ENCODE results near the gene GPC3. TPM values are rescaled to one million over a fixed set of nuclear protein-coding genes. Genes with fewer than 3 reads are reported as not detected.

Gene GPC3
- total RNA-seq, 2 donors from 2014 or later = 16.9 to 22.7 TPM

DNA sequence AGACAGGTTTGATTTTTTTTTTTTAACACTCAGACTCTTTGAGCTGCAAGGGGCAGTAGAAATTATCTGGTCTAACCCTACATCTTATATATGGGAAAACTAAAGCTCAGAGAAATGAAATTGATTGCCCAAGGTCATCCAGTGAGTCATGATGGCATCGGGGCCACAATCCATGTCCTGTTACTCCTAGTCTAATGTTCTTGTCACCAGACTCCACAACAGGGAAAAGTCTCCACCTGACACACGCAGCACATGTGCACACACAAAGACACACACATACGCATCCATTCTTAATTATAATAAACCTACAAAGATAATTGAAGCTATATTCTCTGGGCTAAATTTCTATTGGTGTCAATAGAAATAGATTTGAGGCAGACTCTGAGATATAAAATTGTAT lies 48.4 kb downstream of the GPC3 start:
- no peak for TF ChIP-seq POLR2A (IDR thresholded peaks at IDR 0.05)
- TF ChIP-seq, protein P1, sequence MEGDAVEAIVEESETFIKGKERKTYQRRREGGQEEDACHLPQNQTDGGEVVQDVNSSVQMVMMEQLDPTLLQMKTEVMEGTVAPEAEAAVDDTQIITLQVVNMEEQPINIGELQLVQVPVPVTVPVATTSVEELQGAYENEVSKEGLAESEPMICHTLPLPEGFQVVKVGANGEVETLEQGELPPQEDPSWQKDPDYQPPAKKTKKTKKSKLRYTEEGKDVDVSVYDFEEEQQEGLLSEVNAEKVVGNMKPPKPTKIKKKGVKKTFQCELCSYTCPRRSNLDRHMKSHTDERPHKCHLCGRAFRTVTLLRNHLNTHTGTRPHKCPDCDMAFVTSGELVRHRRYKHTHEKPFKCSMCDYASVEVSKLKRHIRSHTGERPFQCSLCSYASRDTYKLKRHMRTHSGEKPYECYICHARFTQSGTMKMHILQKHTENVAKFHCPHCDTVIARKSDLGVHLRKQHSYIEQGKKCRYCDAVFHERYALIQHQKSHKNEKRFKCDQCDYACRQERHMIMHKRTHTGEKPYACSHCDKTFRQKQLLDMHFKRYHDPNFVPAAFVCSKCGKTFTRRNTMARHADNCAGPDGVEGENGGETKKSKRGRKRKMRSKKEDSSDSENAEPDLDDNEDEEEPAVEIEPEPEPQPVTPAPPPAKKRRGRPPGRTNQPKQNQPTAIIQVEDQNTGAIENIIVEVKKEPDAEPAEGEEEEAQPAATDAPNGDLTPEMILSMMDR (IDR thresholded peaks at IDR 0.05) = no peak
- Histone ChIP-seq H3K9me3 (no peaks in the 10 kb centered on the region), H3K4me1 (no peaks in the 10 kb centered on the region), H3K4me3 (no peak overlapping the region), H3K27ac (no peak overlapping the region), H3K27me3 (no peaks in the 10 kb centered on the region), H3K36me3 (replicated peaks in 1 of 2; ENCODE audit: insufficient read depth in 1 of 2, low read depth in 2 of 2) (no peaks in the 10 kb centered on the region)
- ATAC-seq (no peak), DNase-seq (no peak)
- WGBS, 2 donors = 71 to 75% methylated on average over 3 of the region's 3 CpGs
- intact Hi-C loops (cut with DNase I) = no loop called here

DNA sequence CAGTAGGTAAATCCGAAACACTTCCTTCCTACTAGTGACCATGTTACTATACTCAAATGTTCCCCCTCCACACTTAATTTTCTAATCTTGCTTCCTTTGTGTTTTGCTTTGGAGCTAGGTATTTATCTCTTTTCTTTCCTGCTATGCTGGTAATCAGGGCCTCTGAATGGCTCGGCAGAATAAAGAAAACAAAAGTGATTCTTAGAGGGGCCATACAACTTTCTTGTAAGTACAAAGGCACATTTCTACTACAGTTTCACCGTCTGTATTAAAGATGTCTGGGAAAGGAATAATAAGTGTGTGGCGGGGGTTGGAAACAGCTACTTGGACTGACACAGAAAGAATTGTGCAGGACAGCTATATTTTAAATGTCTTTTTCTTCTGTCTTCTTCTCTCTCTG lies 50.3 kb downstream of the GPC3 start:
- Histone ChIP-seq H3K4me1 (no peaks in the 10 kb centered on the region), H3K9me3 (no peaks in the 10 kb centered on the region), H3K27me3 (no peaks in the 10 kb centered on the region), H3K36me3 (replicated peaks in 1 of 2; ENCODE audit: insufficient read depth in 1 of 2, low read depth in 2 of 2) (no peaks in the 10 kb centered on the region), H3K4me3 (no peak overlapping the region), H3K27ac (no peak overlapping the region)
- WGBS, 2 donors = 75 to 85% methylated on average over 4 of the region's 4 CpGs
- ATAC-seq (no peak), DNase-seq (no peak)
- no peak for TF ChIP-seq POLR2A (IDR thresholded peaks at IDR 0.05)
- TF ChIP-seq, protein P1 (IDR thresholded peaks at IDR 0.05) = no peak
- intact Hi-C loops (cut with DNase I) = no loop called here

DNA sequence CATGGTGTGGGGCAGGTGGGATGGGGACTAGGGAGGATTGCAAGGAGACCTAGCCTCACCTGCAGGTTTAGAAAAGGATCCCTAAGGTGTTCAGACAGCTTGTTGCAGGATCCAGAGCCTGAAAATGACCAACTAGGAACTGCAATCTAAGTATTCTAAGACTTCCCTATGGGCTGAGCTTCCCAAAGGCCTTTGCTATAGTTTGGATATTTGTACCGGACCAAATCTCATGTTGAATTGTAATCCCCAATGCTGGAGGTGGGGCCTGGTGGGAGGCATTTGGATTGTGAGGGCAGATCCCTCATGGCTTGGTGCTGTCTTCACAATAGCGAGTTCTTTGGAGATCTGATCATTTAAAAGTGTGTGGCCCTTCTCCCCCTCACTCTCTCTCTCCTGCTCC lies 52.1 kb downstream of the GPC3 start:
- Histone ChIP-seq H3K27me3 (no peaks in the 10 kb centered on the region), H3K4me3 (no peak overlapping the region), H3K36me3 (replicated peaks in 1 of 2; ENCODE audit: insufficient read depth in 1 of 2, low read depth in 2 of 2) (no peaks in the 10 kb centered on the region), H3K9me3 (no peaks in the 10 kb centered on the region), H3K4me1 (no peaks in the 10 kb centered on the region), H3K27ac (no peak overlapping the region)
- no peak for ATAC-seq
- intact Hi-C loops (cut with DNase I) = no loop called here
- TF ChIP-seq, protein P1 (IDR thresholded peaks at IDR 0.05) = no peak
- TF ChIP-seq POLR2A (IDR thresholded peaks at IDR 0.05) = no peak
- DNase-seq = no peak
- 100% methylated on average over 1 of the region's 2 CpGs; no CpG with 5 or more reads in 1 of the 2 donors for WGBS, 2 donors

DNA sequence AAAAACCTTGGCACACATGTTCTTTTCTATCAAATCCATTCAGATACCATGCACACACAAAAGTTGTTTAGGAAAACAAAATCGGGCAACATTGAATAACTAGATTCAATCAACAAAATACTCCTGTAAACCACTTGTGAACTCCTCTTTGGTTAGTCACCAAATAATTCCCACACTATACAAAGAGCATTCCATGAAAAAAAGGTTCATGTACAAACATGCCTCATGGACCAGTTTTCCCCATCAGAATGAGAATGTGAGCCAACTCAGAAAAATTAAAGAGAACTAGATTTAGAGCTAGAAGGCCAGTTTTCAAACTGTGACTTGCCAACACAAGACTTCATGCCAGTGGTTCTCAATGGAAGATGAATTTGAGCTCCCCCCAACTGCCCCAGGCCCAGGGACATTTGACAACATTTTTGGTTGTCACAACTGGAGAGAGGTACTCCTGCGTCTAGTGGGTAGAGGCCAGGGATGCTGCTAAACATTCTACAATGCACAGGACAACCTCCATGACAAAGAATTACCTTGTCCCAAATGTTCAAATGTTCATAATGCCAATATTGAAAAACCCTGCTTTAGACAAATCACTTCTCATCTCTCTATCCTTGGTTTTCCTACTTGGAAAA lies 55.4 kb downstream of the GPC3 start:
- Histone ChIP-seq H3K4me1 (no peaks in the 10 kb centered on the region), H3K4me3 (no peak overlapping the region), H3K9me3 (no peaks in the 10 kb centered on the region), H3K27me3 (no peaks in the 10 kb centered on the region), H3K36me3 (replicated peaks in 1 of 2; ENCODE audit: insufficient read depth in 1 of 2, low read depth in 2 of 2) (no peaks in the 10 kb centered on the region), H3K27ac (no peak overlapping the region)
- 57 to 77% methylated on average over 2 of the region's 2 CpGs for WGBS, 2 donors
- no peak for TF ChIP-seq POLR2A (IDR thresholded peaks at IDR 0.05)
- TF ChIP-seq, protein P1 (IDR thresholded peaks at IDR 0.05) = no peak
- DNase-seq (no peak), ATAC-seq (no peak)
- intact Hi-C loops (cut with DNase I) = no loop called here

DNA sequence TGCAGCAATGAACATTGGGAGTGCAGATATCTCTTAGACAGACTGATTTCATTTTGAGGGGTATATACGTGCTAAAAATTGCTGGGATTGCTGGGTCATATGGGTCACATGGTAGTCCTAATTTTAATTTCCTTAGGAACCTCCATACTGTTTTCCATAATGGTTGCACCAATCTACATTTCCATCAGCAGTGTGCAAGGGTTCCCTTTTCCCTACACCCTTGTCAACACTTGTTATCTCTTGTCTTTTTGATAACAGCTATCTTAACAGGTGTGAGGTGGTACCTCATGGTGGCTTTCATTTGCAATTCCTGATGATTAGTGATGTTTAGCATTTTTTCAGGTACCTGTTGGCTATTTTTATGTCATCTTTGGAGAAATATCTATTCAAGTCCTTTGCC lies 57.0 kb downstream of the GPC3 start:
- intact Hi-C loops (cut with DNase I) = no loop called here
- WGBS, 2 donors = 45 to 73% methylated on average over 1 of the region's 1 CpG

More for the DNA sequence above, 57.0 kb downstream of the GPC3 start:
- Histone ChIP-seq H3K27ac (no peak overlapping the region), H3K9me3 (no peaks in the 10 kb centered on the region), H3K36me3 (replicated peaks in 1 of 2; ENCODE audit: insufficient read depth in 1 of 2, low read depth in 2 of 2) (no peaks in the 10 kb centered on the region), H3K4me1 (no peaks in the 10 kb centered on the region), H3K27me3 (no peaks in the 10 kb centered on the region), H3K4me3 (no peak overlapping the region)
- ATAC-seq = no peak
- no peak for TF ChIP-seq POLR2A (IDR thresholded peaks at IDR 0.05)
- TF ChIP-seq, protein P1 (IDR thresholded peaks at IDR 0.05) = no peak
- DNase-seq = no peak
